Measurements from ENCODE around the gene SRC. TPM values are rescaled to one million over a fixed set of nuclear protein-coding genes. Genes with fewer than 3 reads are reported as not detected.

The SRC gene
- total and polyA plus RNA-seq, 2 of the 8 experiments (the other 6 are each of a cell fraction or from before 2014, with no cell fraction given) = 27.6 to 28.8 TPM

GRCh38 chr20:37336369-37337207 lies 9.4 kb upstream of the SRC start:
- H2BK5ac ChIP-seq (ENCODE audit: low read depth, low read length) = 0 out of 2 replicates have a peak overlapping the region, but pooled peaks have one; percentile 12
- no peak overlapping the region for H2BK12ac ChIP-seq (ENCODE audit: low read depth, low read length)
- H3K27ac ChIP-seq (ENCODE audit: low read depth, low read length) = no peak overlapping the region
- H3K4me2 ChIP-seq (ENCODE audit: insufficient read depth in 1 of 2, low read depth in 2 of 2, low read length in 2 of 2) = peak overlapping the region in 1 of 2 experiments; percentile 23; a peak in 1 of 4 replicates
- H3K79me2 ChIP-seq (ENCODE audit: control insufficient read depth in 1 of 2, insufficient read depth in 2 of 2, low read length in 2 of 2) = no peaks in the 10 kb centered on the region
- no peak for FAIRE-seq
- no peaks in the 10 kb centered on the region for H3K36me3 ChIP-seq (ENCODE audit: control insufficient read depth in 2 of 4, insufficient read depth in 4 of 4, low read length in 3 of 4)
- H2AK5ac ChIP-seq (ENCODE audit: low read depth, low read length) = no peak overlapping the region
- H3K4me1 ChIP-seq (replicated peaks in 1 of 4; ENCODE audit: control insufficient read depth in 3 of 4, insufficient read depth in 4 of 4, low read length in 3 of 4) = peaks cover 0 to 8% (median 2%) of the 10 kb centered on the region in 4 experiments; a peak in 3 of 7 replicates
- no peaks in the 10 kb centered on the region for H3K79me1 ChIP-seq (ENCODE audit: low read depth, low read length)
- CTCF ChIA-PET (ENCODE audit: partially characterized antibody) = interaction anchor here (1.0 to 1.1 kb wide), 2 partner anchors 9 to 49 kb away, joined by 3 to 4 read pairs; no protein-coding TSS in a partner anchor
- no peak overlapping the region for H2AFZ ChIP-seq (ENCODE audit: low read length)
- no peak overlapping the region for H2BK20ac ChIP-seq (ENCODE audit: low read length)
- peak overlapping the region; percentile 71 for H4K91ac ChIP-seq (replicated peaks; ENCODE audit: insufficient read length, low read length)
- POLR2A ChIA-PET (ENCODE audit: partially characterized antibody) = interaction anchor here (0.7 to 1.9 kb wide), 4 partner anchors 9 to 146 kb away, joined by 3 to 7 read pairs (median 4); partner anchors contain the start of gene SRC
- DNase-seq (ENCODE audit: low read depth in 1 of 2, low spot score in 2 of 2) = no peak
- peak overlapping the region; percentile 86; the same call in 1 of the 2 replicates for H4K8ac ChIP-seq (ENCODE audit: extremely low read depth, insufficient read depth, low read length)
- H3K23me2 ChIP-seq (ENCODE audit: low read depth, low read length) = no peaks in the 10 kb centered on the region
- no peak overlapping the region for H3K9ac ChIP-seq (replicated peaks in 1 of 4; ENCODE audit: extremely low read depth in 1 of 4, low read depth in 3 of 4, low read length in 3 of 4)
- peak overlapping the region; percentile 57 for H3K4ac ChIP-seq (replicated peaks; ENCODE audit: insufficient read length, low read depth, low read length)
- H3K14ac ChIP-seq (ENCODE audit: insufficient read length) = no peak overlapping the region
- WGBS, 2 experiments (ENCODE audit: extremely low coverage in 1 of 2, insufficient coverage in 1 of 2, insufficient read length in 1 of 2, insufficient replicate concordance in 2 of 2, low coverage in 1 of 2, low lambda C conversion rate in 2 of 2, missing lambda C conversion rate in 1 of 2) = 69% methylated on average over 8 of the region's 11 CpGs; no CpG with 5 or more reads in 1 of the 2 experiments
- H2BK15ac ChIP-seq (ENCODE audit: low read length) = peak overlapping the region; percentile 97; the same call in 1 of the 2 replicates
- H3K23ac ChIP-seq (ENCODE audit: insufficient read length) = no peak overlapping the region
- H4K20me1 ChIP-seq (replicated peaks in 1 of 2; ENCODE audit: control insufficient read depth in 1 of 2, insufficient read depth in 2 of 2, low read length in 2 of 2) = no peaks in the 10 kb centered on the region
- TF ChIP-seq KDM1A (IDR thresholded peaks at IDR 0.05; ENCODE audit: borderline replicate concordance, low read length) (no peak), TEAD4 (IDR thresholded peaks at IDR 0.05; ENCODE audit: low read depth, low read length) (no peak), GTF2F1 (IDR thresholded peaks at IDR 0.05; ENCODE audit: borderline replicate concordance, low read depth, low read length) (no peak), KDM4A (IDR thresholded peaks at IDR 0.05; ENCODE audit: low read depth, low read length, severe bottlenecking) (no peak), SAP30 (IDR thresholded peaks at IDR 0.05; ENCODE audit: insufficient read depth, insufficient replicate concordance, low read length) (no peak), RNF2 (IDR thresholded peaks at IDR 0.05; ENCODE audit: borderline replicate concordance, low read depth, low read length, missing control alignments, poor library complexity, severe bottlenecking) (no peak), CTCF (IDR thresholded peaks at IDR 0.05; ENCODE audit: control extremely low read depth in 1 of 3, insufficient read depth in 1 of 3, low read depth in 1 of 3, low read length in 3 of 3) (no peak)
- no peaks in the 10 kb centered on the region for H3K9me3 ChIP-seq (ENCODE audit: insufficient read depth in 2 of 2, low read depth in 1 of 2, low read length in 1 of 2)
- no peaks in the 10 kb centered on the region for H3K27me3 ChIP-seq (replicated peaks in 1 of 4; ENCODE audit: control insufficient read depth in 3 of 4, extremely low read depth in 1 of 4, insufficient read depth in 3 of 4, low read length in 3 of 4)
- no peak overlapping the region for H2BK120ac ChIP-seq (replicated peaks; ENCODE audit: low read depth, low read length)
- peak overlapping the region; percentile 48; the same call in 1 of the 2 replicates for H3K18ac ChIP-seq (ENCODE audit: extremely low read depth, low read length)
- H3K56ac ChIP-seq (replicated peaks; ENCODE audit: insufficient read length, low read depth, low read length) = no peak overlapping the region
- peak overlapping the region; percentile 32 for H4K5ac ChIP-seq (ENCODE audit: insufficient read length, low read depth, low read length)
- H3K4me3 ChIP-seq (ENCODE audit: extremely low read depth in 1 of 4, insufficient read depth in 2 of 4, low read depth in 3 of 4, low read length in 4 of 4) = no peak overlapping the region

Data from H1 (cell line).